HG02943 (cell line): Measurements from ENCODE around the gene SOS1.
A peak's percentile ranks its signal among the peaks of the same experiment; 100 is the strongest.
"Not testable (repeated sequence)": the region's sequence is repeated elsewhere in the genome, so short reads cannot be mapped to it uniquely, and the experiment has no call there.

Experiments used
- ATAC-seq: cut with Tn5 transposase; IDR thresholded peaks from one replicate; pipeline ENCODE4 v1.9.1; 2021; ENCODE audit warnings: mild to moderate bottlenecking, low read depth, moderate library complexity; ENCODE audit not compliant: unreplicated experiment

The SOS1 gene

DNA sequence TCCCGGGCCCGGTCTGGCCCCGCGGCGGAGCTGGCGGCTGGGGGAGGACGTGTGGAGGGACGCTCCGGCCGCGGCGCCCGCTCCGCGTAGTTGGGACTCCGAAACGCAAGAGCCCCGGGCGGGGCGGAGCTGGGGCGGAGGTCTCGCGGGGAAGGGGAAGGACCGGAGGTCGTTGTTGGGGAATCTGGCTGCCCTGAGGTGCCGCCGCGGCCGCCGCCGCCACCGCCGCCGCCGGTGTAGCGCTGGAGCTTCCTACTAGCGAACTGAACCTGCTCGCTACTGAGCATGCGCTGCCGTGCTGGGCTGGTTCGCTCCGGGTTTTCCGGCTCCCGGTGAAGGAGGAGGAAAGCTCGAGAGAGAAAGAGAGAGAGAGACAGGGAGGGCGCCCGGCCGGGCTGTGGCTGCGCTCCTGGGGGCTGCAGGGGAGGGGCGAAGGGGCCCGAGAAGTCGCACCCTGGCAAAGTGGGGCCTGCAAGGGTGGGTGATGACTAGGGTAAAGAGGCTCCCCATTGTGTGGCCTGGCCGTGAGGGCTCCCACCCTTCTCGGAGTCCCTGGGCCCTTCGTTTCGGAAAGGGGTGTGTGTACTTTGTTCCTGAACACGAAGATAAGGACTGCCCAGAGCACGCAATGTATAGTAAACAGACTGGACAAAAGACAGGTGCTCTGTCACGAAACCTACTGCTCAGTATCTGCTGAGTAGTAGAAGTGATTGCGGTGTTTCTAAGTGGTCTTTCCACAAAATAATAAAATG is at the start of gene SOS1:
Gene SOS1, minus strand, starts transcription at position 281 of the 752 bp plus-strand sequence. CDS start 629 bp downstream, outside the sequence.
- peak; percentile 45 for ATAC-seq

DNA sequence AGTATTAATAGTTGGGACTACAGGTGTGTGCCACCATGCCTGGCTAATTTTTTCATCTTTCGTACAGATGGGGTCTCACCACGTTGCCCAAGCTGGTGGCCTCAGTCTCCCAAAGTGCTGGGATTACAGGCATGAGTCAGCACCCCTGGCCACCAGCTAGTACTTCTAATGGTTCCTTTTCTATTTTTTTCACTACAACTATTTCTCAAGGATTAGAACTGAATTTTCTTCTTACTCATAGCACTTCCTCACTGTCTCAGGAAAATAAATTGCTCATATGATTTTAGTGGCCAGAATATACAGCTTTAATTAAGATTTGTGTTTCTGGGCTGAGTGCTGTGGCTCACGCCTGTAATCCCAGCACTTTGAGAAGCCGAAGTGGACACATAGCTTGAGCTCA is 43.2 kb upstream of the SOS1 start:
- ATAC-seq, result no peak

DNA sequence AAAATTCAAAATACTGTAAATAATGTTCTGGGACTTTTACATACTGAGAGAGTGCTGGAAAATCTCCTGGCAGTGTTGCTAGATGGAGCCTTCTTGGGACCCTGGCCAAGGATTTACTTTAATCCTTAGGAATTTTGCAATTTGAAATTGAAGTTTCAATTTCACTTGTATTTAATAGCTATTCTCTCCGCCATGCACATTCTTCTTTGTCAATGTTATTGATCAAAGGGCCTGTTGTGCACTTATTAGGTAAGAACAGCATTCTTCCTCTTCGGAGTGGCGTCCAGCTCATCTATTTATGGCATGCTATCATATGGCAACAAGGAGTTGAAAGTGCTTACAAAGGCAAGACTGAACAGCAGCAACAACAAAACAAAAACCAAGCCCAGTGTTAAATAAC is 40.1 kb upstream of the SOS1 start:
- no peak for ATAC-seq

DNA sequence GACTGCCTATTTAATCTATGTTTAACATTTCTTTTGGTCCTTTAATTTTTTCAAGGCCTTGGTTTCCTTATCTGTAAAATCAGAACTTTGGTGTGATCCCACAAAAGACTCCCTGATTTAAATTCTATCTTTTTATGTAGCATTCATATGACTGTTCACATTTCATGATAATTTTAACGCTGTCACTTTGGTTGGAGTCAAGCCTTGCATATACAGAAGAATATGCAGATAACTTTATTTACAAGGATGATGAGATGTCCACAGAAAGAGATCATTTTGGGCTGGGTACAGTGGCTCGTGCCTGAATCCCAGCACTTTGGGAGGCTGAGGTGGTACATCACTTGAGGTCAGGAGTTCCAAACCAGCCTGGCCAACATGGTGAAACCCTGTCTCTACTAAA is 38.4 kb upstream of the SOS1 start:
- no peak for ATAC-seq

DNA sequence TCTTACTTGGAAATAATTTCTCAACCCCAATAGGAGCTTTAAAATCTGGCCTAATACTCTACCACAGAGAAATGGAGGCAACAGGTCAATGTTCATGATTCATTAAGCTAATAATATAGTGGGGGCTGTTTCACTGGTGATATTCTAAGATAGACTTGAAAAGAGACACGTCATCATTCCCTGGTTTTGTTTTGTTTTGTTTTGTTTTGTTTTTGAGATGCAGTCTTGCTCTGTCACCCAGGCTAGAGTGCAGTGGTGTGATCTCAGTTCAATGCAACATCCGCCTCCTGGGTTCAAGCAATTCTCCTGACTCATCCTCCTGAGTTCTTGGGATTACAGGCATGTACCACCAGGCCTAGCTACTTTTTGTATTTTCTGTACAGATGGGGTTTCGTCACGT is 37.5 kb upstream of the SOS1 start:
- ATAC-seq, result no peak

DNA sequence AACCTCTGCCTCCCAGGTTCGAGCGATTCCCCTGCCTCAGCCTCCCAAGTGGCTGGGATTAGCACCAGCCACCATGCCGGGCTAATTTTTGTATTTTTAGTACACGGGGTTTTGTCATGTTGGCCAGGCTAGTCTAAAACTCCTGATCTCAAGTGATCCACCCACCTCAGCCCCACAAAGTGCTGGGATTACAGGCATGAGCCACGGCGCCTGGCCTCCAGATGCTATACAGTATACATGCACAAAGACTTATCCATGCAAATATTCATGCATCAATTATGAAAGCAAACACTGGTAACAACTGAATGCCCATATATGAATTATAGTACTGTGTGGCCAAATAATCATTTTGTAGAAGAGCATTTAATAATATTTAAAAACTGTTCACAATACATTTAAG is 36.0 kb upstream of the SOS1 start:
- no peak for ATAC-seq

DNA sequence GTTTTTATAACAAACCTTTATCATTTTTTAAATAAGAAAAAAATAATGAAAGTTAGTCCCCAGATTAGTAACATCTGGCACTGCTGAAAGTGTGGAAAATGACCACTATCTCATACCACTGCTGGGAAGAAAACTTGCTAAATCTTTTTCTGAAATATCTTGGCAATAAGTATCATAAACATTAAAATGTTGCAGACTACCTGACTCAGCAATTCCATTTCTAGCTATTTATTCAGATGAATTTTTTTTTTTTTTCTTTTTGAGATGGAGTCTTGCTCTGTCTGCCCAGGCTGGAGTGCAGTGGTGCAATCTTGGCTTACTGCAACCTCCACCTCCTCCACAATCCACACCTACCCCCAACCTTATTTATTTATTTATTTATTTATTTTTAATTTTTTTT is 35.3 kb upstream of the SOS1 start:
- no peak for ATAC-seq

DNA sequence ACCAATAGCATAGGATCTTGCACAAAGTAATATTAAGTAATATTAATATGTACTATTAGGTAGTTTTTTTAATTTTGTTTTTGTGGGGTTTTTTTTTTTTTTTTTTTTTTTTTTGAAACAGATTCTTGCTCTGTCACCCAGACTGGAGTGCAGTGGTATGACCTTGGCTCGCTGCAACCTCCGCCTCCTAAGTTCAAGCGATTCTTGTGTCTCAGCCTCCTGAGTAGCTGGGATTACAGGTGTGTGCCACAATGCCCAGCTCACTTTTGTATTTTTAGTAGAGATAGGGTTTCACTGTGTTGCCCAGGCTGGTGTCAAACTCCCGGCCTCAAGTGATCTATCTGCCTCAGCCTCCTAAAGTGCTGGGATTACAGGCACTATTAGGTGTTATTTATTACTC is 34.7 kb upstream of the SOS1 start:
- not testable (repeated sequence) for ATAC-seq

DNA sequence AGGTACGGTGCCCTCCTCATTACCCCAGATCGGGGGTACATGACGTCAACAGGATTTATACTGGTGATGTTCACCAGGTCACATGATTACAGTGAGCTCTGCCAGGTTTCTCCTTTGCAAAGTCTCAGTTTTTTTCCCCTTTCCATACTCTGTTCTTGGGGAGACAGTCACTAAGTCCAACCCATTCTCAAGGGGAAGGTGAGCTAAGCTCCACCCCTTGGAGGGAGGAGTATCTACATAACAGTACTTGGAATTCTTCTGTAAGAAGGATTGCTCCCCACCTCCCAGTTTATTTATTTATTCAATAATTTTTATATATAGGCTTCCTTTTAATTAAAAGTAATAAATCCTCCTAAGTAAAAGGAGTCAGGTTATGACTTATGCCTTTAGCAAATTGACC is 34.1 kb upstream of the SOS1 start:
- ATAC-seq, result no peak

DNA sequence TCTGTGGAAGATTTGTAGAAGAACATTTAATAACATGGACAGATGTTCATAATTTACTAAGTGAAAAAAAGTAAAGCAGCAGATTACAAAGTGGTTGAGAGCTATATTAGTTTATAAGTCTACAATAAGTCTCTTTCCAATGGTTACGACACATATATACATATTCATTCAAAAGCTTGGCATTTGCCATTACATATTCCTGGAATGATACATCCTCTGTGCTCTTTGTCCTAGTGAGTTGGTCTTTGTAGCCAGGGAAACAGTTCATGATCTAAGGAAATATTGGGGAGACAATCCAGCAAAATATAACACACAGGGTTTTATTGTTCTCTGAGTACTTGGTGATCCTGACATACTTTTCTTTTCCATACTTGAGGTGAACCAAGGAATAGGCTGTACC is 32.5 kb upstream of the SOS1 start:
- ATAC-seq, result no peak

DNA sequence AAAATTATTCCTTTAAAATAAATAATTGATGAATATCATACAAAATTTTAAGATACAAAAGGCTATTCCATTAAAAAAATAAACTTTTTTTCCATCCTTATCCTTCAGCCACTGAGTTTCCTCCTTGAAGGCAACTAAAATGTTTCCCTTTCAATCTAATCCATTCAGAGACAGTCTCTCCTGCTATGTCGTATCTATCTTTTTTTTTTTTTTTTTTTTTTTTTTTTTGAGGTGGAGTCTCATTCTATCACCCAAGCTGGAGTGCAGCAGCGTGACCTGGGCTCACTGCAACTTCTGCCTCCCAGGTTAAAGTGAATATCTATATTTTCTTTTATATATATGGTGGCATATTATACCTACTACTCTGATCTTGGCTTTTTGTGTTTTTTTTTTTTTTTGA is 31.7 kb upstream of the SOS1 start:
- no peak for ATAC-seq

DNA sequence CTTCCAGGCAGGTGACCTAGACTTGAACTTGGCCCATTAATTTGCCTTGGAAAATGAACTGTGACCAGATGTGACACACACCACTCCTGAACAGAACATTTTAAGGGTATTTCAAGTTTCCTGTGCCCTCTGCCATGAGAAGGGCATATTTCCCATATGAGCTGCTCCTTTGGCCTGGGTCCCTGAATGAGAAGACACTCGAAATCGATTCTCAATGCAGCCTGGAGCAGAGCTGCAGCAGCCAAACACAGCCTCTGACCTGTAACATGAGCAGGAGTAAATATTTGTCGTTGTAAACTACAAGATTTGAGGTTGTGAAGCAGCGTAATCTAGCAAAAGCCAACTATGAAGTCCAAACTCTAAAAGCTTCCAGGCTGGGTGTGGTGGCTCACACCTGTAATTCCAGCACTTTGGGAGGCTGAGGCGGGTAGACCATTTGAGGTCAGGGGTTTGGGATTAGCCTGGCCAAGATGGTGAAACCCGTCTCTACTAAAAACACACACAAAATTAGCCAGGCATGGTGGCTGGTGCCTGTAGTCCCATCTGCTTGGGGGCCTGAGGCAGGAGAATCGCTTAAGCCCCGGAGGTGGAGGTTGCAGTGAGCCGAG is 30.1 kb upstream of the SOS1 start:
- no peak for ATAC-seq

DNA sequence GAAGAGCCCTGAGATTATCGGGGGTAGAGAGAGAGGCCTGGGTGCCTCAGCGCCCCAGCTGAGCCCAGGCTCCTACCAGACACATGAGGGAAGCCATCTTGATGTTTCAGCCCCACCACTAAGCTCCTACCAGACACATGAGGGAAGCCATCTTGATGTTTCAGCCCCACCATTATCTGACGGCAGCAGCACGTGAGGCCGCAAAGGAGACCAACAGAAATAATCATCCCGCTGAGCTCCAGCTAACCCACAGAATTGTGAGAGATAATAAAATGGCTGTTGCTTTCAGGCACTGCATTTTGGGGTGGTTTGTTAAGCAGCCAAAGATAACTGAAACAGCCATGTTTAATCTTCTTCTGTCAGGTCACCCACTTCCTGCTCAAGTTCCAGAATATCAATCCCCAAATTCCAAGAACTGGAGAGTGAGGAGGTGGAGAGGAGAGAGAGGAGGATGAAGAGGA is 29.3 kb upstream of the SOS1 start:
- ATAC-seq, result no peak

DNA sequence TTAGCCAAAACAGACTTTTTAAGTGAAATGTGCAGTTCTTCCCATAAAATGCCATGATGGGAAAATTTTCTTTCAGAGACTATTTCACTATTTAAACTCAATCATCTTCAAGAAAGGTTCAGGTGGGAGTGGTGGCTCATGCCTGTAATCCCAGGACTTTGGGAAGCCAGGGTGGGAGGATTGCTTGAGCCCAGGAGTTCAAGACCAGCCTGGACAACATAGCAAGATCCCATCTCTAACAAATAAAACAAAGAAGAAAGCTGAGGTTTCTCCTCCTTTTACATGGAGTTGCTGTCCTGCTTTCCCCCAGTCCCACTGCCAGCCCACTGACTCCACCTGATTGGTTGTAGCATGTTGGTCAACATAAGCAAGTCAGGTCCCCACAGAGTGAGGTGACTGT is 25.8 kb upstream of the SOS1 start:
- ATAC-seq, result no peak

DNA sequence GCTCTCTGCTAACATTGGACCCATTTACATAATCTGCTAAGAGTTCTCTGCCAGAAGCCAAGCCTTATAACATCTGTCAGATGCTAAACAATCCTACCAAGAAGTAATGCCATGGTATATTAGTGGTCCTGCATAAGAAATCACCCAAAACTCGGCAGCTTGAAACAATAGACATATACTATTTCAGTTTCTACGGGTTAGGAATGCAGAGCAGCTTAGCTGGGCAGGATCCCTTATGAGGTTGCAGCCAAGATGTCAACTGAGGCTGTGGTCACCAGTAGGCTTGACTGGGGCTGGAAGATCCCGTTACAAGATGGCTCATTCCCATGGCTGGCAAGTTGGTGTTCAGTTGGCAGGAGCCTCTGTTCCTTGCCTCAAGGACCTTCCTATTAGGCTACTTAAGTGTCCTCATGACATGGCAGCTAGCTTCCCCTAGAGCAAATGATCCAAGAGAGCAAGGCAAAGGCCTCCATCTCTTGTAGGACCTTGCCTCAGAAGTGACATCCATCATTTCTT is 25.1 kb upstream of the SOS1 start:
- ATAC-seq, result no peak

DNA sequence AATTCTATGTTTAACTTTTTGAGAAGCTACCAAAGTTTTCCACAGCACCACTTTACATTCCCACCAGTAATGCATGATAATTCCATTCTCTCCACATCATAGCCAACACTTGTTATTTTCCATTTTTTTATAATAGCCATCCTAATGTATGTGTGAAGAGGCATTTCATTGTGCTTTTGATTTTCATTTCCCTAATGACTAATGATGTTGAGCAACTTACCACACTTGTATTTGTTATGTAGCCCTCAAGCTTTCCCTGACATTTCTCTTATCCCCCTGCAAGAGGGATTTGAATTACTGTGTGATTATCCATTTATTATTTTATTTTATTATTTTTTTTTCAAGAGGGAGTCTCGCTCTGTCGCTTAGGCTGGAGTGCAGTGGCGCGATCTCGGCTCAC is 23.6 kb upstream of the SOS1 start:
- ATAC-seq, result no peak

DNA sequence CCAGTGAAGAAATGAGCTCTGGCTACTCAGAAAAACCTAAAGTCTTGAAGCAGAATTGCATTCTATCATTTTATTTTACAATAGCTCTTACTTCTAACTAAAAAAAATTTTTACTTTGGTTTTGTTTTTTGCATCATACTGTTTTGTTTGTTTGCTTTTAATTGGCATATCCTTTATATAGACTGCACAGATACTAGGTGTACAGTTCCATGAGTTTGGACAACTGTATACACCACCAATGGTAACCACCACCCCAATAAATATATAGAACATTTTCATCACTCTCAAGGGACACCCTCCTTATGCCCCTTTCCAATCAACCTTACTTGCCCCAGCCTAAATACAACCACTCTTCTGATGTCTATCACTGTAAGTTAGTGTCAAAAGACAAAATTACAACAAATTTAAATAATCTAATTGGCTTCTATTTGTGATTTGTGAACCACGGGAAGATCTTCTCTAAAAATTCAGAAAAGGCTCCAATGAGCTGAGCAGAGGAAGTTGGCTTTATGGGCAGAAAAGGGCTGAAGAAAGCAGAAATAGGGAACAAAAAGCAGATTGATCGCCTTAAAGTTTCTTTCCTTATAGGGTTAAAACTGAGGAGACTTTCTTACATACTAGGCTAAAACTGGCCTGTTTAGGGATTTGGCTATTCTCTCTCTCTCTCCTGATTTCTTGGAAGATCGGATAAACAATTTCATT is 22.2 kb upstream of the SOS1 start:
- no peak for ATAC-seq

DNA sequence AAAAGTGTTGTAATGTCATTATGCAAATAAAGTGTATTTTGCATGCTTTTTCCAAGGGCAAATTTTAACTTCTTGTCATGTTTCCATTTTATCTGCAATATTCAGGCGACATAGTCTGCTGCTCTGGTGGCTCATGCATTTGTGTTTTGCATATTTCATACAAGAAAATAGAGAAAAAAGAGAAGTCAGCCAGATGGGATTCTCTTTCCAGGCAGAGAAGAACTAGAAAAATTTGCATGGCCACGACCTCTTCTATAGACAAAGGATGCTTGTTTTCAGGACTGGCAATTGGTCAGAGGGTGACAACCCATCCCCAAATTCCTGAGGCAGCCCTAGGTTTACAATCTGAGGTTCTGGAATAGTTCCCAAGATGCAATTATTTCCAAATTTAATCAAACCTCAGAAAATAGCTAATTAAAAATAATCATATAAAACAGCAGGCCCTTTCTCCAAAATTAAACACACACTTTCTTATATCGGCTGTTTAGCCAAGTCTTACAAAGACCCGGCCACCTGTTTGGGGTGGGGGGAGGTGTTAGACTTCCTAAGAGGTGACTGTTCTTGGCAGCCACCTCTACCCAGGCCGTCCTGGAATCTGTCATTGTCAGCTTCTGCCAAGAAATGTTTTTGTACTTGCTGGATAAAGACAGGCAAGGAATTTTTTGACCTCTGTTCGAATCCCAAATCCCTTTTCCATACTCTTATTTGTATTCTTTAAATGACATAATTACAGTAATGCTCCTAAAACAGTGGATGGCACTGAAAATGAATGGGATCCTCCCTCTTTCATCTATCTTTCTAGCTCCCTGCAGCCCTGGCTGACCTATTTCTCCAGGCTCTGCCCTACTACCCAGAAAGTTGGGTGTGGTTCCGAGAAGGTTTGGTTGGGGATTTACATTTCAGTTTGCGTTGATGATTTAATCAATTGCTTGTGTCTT is 20.8 kb upstream of the SOS1 start:
- ATAC-seq, result no peak

DNA sequence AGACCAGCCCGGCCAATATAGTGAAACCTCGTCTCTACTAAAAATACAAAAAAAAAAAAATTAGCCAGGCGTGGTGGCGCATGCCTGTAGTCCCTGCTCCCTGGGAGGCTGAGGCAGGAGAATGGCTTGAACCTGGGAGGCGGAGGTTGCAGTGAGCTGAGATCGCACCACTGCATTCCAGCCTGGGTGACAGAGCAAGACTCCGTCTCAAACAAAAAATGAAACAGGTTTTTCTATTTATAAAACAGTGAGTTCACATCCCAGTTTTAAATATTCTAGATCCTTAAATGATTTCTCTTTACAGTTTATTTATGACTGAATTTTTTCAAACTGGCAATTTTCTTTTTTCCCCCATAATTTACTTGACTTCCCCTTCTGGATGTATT is 20.1 kb upstream of the SOS1 start:
- ATAC-seq, result not testable (repeated sequence)

DNA sequence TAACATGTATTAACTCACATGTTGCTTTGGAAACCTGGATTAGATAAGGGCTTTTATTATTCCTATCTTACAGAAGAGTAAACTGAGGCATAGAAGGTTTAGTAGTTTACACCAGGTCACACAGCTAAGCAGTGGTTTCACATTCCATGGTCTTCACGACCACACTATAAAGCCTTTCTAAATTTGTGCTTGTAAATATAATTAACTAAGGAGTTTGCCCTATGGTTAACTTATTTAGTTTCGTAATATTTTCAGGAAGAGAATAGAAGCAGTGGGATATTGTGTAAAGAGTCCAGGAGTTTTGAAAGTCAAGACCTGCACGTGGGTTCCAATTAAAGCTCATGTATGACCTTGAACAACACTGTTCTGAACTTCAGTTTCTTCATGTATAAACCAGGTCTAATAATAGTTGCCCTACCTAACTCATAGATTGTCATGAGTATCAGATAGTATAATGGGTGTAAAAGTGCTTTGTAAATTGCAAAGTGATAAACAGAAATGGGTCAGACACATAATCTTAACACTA is 19.5 kb upstream of the SOS1 start:
- no peak for ATAC-seq
